Lower leg skin (tissue), 4 donors: ENCODE results near the gene C4orf50. TPM values are rescaled to one million over a fixed set of nuclear protein-coding genes. Genes with fewer than 3 reads are reported as not detected.

Experiments used
- DNase-seq, 2 donors: peaks; one replicate each; pipeline ENCODE4 v3.0.0-alpha.2; 2019; ENCODE audit warnings: low spot score in 2 of 2
- H3K4me3 ChIP-seq: fragments of 200-600 bp; sonication (generic); 2 replicates; pipeline ENCODE4 v1.5.1; 2017; ENCODE audit warnings: mild to moderate bottlenecking, low read depth; ENCODE audit not compliant: poor library complexity, severe bottlenecking
- CTCF ChIP-seq, 3 donors: fragments of 450-650 bp; IDR thresholded peaks; one replicate each; pipeline ENCODE4 v1.5.1; 2016; ENCODE audit warnings: antibody characterized with exemption in 3 of 3, mild to moderate bottlenecking in 3 of 3, moderate library complexity in 2 of 3
- POLR2A ChIP-seq, 2 donors: fragments of 450-650 bp; IDR thresholded peaks; one replicate each; pipeline ENCODE4 v1.6.1; 2016 to 2017; ENCODE audit warnings: antibody characterized with exemption in 2 of 2, mild to moderate bottlenecking in 1 of 2, moderate library complexity in 1 of 2
- WGBS, 2 donors: methylation state at CpG; one replicate each; pipeline ENCODE4 v1.1.5; 2018; 5-methylcytosine and 5-hydroxymethylcytosine counted together
- intact Hi-C: fragments of 100-400 bp; cut with DNase I; formaldehyde crosslinking; loops from one replicate; pipeline ENCODE4 v1.15.0; 2023; ENCODE audit warnings: low total_unique reads
- total RNA-seq, 4 donors: library from RNA; depleted of rRNA; stranded (reverse); fragments of >200 nt; gene quantifications; one replicate each; pipeline ENCODE4 v1.1.0, GENCODE V29; 2016

Gene C4orf50
- total RNA-seq, 4 donors from 2014 or later = not detected

- intact Hi-C loops = no loop called here
- H3K4me3 ChIP-seq = no peak overlapping the region
- no peak for TF ChIP-seq CTCF (IDR thresholded peaks at IDR 0.05)
- TF ChIP-seq POLR2A (IDR thresholded peaks at IDR 0.05) = no peak
- no peak for DNase-seq
- WGBS, 2 donors = 72 to 73% methylated on average over 7 to 20 of the region's 20 CpGs
Observed at GRCh38 chr4:6024313-6024960, 6.2 kb upstream of the C4orf50 start.

DNA sequence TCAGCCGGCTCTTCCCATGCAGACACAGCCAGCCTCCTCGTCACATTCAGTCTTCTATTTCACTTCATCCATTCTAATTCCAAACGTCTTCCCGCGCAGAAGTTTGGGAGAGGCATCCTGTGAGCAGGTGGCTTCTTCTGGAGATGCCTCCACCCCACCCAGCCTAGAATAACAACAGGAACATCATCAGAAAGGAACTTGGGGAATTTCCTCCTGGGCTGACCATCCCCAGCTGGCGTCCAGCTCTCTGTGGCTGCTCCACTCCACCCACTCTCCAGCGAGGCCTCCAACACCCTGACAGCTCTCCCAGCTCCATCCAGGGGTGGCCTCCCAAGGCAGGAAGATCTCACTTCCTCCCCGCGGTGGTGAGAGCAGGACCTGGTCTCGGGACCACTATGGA is 5.5 kb upstream of the C4orf50 start:
- H3K4me3 ChIP-seq = no peak overlapping the region
- DNase-seq = no peak
- 83% methylated on average over 10 of the region's 10 CpGs for WGBS, 2 donors
- intact Hi-C loops = no loop called here
- TF ChIP-seq CTCF (IDR thresholded peaks at IDR 0.05) (no peak), POLR2A (IDR thresholded peaks at IDR 0.05) (no peak)

DNA sequence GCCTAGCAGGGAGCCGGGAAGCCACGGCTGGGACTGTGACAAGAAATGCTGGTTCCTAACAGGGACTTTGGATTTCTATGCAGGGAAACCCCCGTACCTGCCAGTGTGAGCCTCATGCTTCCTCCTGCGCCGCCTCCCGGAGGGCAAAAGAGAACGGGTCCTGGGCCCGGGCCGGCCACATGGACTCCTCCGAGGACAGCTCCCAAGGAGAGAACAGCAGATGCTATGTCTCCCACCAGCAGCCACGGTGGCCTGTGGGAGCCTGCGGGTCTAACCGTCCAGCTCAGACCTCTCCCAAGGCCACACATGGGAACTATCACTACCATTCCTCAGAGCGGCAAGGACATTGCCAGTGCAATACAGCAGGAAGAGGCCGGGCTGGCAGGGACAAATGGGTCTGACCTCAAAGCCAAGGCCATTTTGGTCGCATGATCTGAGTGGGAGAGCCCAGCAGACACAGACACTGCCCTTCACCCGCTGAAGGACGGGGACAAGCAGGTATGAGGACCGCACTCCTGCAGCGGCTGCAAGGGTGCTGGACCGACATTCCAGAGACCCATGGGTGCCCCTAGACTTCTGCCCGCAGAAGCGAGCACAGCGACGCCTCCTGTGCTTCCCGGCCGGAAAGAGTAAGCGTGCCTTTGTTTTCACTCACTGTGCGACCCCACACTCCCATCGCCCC is 4.5 kb upstream of the C4orf50 start:
- 82% methylated on average over 17 to 30 of the region's 30 CpGs for WGBS, 2 donors
- intact Hi-C loops = no loop called here
- no peak overlapping the region for H3K4me3 ChIP-seq

GRCh38 chr4:6021831-6022606 is 3.8 kb upstream of the C4orf50 start:
- intact Hi-C loops = no loop called here
- no peak overlapping the region for H3K4me3 ChIP-seq
- no peak for DNase-seq
- TF ChIP-seq CTCF (IDR thresholded peaks at IDR 0.05) = no peak
- TF ChIP-seq POLR2A (IDR thresholded peaks at IDR 0.05) = no peak
- 78 to 86% methylated on average over 20 of the region's 20 CpGs for WGBS, 2 donors

More for the DNA sequence above, 4.5 kb upstream of the C4orf50 start:
- no peak for DNase-seq
- TF ChIP-seq CTCF (IDR thresholded peaks at IDR 0.05) (no peak), POLR2A (IDR thresholded peaks at IDR 0.05) (no peak)

GRCh38 chr4:6020613-6021012 is 2.4 kb upstream of the C4orf50 start:
- no peak overlapping the region for H3K4me3 ChIP-seq
- intact Hi-C loops = no loop called here
- no peak for DNase-seq
- WGBS, 2 donors = 67 to 84% methylated on average over 8 of the region's 8 CpGs
- no peak for TF ChIP-seq CTCF (IDR thresholded peaks at IDR 0.05)
- TF ChIP-seq POLR2A (IDR thresholded peaks at IDR 0.05) = no peak
